ENCODE measurements around the gene PPP1R16B.

Gene PPP1R16B

DNA sequence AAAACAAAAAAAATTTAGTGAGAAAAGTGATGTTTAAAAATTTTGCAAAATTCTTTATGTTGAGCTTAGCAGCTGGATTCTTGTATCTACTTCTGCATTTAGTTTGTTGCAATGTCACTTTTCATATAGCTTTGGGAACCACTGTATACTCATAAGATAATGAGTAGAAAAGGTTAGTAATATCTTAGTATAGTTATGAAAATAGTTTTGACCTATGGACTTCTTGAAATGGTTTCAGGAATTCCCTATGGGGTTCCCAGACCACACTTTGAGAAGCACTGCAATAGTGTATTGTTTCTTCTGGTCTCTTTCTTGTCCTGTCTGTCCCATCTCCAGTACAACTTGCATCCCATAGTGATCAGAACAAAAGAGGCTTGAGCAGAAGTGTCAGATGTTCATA lies 29.4 kb downstream of the PPP1R16B start:
- ChIA-PET CTCF (interaction anchor here (0.8 to 4.4 kb wide), 8 partner anchors 12 to 91 kb away, joined by 3 to 28 read pairs (median 6); partner anchors contain the start of gene FAM83D), POLR2A (interaction anchor here (1.9 kb wide), 1 partner anchor 8 kb away, joined by 6 read pairs; no protein-coding TSS in a partner anchor)
- no peak for DNase-seq (ENCODE audit: extremely low spot score)
- TF ChIP-seq CTCF (IDR thresholded peaks at IDR 0.05; ENCODE audit: control extremely low read depth, extremely low read depth, low read depth, missing control alignments): no peak

- ChIA-PET POLR2A (no interaction called here), CTCF (interaction anchor here (1.1 to 4.4 kb wide), 6 partner anchors 20 to 91 kb away, joined by 3 to 28 read pairs (median 4); partner anchors contain the start of gene FAM83D)
- DNase-seq (ENCODE audit: extremely low spot score): no peak
- TF ChIP-seq CTCF (IDR thresholded peaks at IDR 0.05; ENCODE audit: control extremely low read depth, extremely low read depth, low read depth, missing control alignments): no peak
Observed at GRCh38 chr20:38835792-38836191, 30.3 kb downstream of the PPP1R16B start.

GRCh38 chr20:38836991-38837390 lies 31.5 kb downstream of the PPP1R16B start:
- POLR2A ChIA-PET: no interaction called here
- TF ChIP-seq CTCF (IDR thresholded peaks at IDR 0.05; ENCODE audit: control extremely low read depth, extremely low read depth, low read depth, missing control alignments): no peak
- CTCF ChIA-PET: interaction anchor here (0.8 to 4.4 kb wide), 11 partner anchors 8 to 58 kb away, joined by 3 to 28 read pairs (median 5); no protein-coding TSS in a partner anchor
- DNase-seq (ENCODE audit: extremely low spot score): peak; percentile 57

DNA sequence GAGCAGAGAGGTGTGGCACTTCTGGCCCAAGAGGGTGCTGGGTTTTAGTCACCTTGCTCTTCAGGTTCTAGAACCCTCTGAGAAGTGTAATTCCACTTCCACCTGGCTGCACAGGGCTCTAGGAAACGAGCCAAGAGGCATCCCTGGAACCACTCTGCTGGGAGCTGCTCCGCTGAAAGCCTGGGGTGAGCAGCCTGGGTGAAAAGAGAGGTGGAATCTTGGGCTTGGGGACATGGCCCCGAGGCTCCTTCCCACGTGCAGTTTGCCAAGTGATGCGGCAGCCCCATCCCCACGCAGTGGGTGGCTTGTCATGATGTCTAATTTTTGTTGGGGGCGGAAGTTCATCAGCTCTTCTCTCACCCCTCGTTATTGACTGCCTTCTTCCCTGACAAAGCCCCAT lies 32.8 kb downstream of the PPP1R16B start:
- ChIA-PET CTCF (interaction anchor here (0.9 to 2.1 kb wide), 5 partner anchors 11 to 42 kb away, joined by 3 to 9 read pairs (median 6); no protein-coding TSS in a partner anchor), POLR2A (no interaction called here)
- no peak for TF ChIP-seq CTCF (IDR thresholded peaks at IDR 0.05; ENCODE audit: control extremely low read depth, extremely low read depth, low read depth, missing control alignments)
- no peak for DNase-seq (ENCODE audit: extremely low spot score)

DNA sequence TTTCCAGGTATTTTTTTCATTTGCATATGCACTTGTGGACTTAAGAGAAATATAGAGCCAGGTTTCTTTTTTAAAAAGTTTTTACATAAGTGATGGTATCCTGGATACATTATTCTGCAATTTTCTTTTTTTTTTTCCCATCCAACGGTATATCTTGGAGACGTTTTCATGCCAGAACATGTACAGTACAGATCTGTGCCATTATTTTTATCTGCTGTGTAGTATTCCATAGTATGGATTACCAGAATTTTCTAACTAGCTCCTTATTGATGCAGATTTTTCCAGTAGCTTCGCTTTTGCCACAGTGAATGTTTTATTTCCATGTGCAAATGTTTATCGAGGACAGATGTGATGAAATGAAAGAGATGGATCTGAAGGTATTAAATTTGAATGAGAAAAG lies 34.1 kb downstream of the PPP1R16B start:
- no peak for DNase-seq (ENCODE audit: extremely low spot score)
- CTCF ChIA-PET: interaction anchor here (1.1 to 2.9 kb wide), 6 partner anchors 10 to 36 kb away, joined by 3 to 16 read pairs (median 6); no protein-coding TSS in a partner anchor
- POLR2A ChIA-PET: no interaction called here
- TF ChIP-seq CTCF (IDR thresholded peaks at IDR 0.05; ENCODE audit: control extremely low read depth, extremely low read depth, low read depth, missing control alignments): no peak

DNA sequence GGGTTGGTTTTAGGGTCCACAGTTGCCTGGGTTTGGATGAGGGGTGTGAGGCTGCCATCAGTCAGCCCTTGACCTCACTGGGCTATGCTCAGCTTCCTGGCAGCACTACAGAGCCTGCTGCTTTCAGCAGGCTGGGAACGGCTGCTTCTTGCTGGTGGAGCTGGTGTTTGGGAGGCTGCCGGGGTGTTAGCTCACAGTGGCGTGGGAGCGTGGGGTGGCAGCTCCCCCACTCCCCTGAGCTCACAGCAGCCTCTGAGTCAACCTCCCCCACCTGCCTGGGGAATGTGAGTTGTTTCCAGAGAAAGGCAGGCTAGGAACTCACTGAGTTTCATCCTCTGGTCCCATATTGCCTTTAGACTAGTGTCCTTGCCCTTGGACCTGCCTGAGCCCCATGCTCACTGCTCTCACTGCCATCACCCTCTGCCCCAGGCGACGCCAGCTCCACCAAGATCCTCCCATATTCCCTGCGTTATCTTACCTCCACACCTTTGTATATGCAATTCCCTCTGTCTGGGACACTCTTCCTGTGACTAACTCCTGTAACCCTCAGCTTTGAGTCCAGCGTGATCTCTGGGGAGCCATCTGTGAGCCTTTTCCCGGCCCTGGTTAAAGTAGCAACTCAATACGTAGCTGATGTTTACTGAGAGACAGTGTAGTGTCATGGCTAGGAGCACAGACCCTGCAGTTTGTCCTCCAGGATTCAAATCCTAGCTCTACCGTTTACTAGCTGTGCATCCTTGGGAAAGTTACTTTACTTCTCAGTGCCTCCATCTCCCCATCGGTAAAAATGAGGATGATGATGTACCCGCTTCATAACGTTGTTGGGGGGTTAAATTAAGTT lies 34.8 kb downstream of the PPP1R16B start:
- ChIA-PET POLR2A (no interaction called here), CTCF (interaction anchor here (1.1 to 2.9 kb wide), 11 partner anchors 9 to 83 kb away, joined by 3 to 16 read pairs (median 4); no protein-coding TSS in a partner anchor)
- DNase-seq (ENCODE audit: extremely low spot score): no peak
- TF ChIP-seq CTCF (IDR thresholded peaks at IDR 0.05; ENCODE audit: control extremely low read depth, extremely low read depth, low read depth, missing control alignments): no peak

Data from GM10248 (cell line).